Measurements from ENCODE around the gene RGS1.

Gene RGS1

GRCh38 chr1:192577145-192578140 is 1.9 kb downstream of the RGS1 start (continued):
- TF ChIP-seq ZNF768 (tag by site-specific recombination; IDR thresholded peaks at IDR 0.05) (no peak), YY1 (tag by site-specific recombination; IDR thresholded peaks at IDR 0.05) (no peak), WT1 (tag by site-specific recombination; IDR thresholded peaks at IDR 0.05) (no peak), TRIM28 (IDR thresholded peaks at IDR 0.05; ENCODE audit: borderline replicate concordance, low read length) (no peak), ZNF560 (tag by site-specific recombination; IDR thresholded peaks at IDR 0.05; ENCODE audit: borderline replicate concordance) (no peak), BCL11B (tag by site-specific recombination; IDR thresholded peaks at IDR 0.05; ENCODE audit: low read depth) (no peak), ZNF704 (tag by site-specific recombination; IDR thresholded peaks at IDR 0.05) (no peak)
- TF ChIP-seq, protein P1, sequence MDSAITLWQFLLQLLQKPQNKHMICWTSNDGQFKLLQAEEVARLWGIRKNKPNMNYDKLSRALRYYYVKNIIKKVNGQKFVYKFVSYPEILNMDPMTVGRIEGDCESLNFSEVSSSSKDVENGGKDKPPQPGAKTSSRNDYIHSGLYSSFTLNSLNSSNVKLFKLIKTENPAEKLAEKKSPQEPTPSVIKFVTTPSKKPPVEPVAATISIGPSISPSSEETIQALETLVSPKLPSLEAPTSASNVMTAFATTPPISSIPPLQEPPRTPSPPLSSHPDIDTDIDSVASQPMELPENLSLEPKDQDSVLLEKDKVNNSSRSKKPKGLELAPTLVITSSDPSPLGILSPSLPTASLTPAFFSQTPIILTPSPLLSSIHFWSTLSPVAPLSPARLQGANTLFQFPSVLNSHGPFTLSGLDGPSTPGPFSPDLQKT (IDR thresholded peaks at IDR 0.05; ENCODE audit: borderline replicate concordance, low read depth, low read length): no peak

DNA sequence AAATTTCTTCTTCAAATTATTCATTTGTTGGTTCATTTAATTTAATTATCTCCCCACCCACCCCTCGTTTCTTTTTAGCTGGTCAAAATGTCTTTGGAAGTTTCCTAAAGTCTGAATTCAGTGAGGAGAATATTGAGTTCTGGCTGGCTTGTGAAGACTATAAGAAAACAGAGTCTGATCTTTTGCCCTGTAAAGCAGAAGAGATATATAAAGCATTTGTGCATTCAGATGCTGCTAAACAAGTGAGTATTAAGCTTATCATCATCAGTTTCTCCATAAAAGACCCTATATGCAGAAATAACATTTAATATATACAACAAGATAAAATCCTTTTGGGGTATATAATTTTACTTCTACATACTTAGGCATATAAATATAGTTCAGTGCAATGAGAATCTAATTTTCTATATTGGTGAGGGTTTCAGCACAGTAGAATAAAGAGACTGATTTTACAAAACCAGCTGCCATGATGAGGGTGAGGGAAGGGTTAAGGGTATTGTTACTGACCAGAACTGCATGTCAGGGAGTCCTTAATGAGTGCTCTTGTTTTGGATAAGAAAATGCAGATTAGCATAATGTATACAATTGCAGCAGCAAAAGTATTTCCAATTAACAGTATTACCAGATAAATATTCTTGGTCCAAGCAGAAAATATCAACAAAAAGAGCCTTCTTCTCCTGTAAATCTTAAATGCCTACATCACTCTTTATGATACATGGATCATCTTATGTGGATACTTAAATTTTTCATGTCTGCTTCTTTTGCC is 2.8 kb downstream of the RGS1 start:
- Histone ChIP-seq H3K36me3 (ENCODE audit: control insufficient read depth in 2 of 2, insufficient read depth in 1 of 2, low read length in 2 of 2) (no peaks in the 10 kb centered on the region), H3K4me1 (ENCODE audit: control insufficient read depth, insufficient read depth, low read length) (no peaks in the 10 kb centered on the region), H3K4me3 (ENCODE audit: low read depth, low read length) (no peak overlapping the region), H3K27ac (ENCODE audit: extremely low read depth, low read depth, low read length) (no peak overlapping the region), H3K9me3 (ENCODE audit: control insufficient read depth, insufficient read depth, low read depth, low read length) (no peaks in the 10 kb centered on the region)
- POLR2A ChIA-PET: no interaction called here
- TF ChIP-seq ZNF394 (tag by site-specific recombination; IDR thresholded peaks at IDR 0.05; ENCODE audit: borderline replicate concordance) (no peak), ZNF837 (tag by site-specific recombination; IDR thresholded peaks at IDR 0.05) (no peak), TCF7L2 (IDR thresholded peaks at IDR 0.05; ENCODE audit: borderline replicate concordance, low read depth, low read length) (no peak), ZFP69B (tag by site-specific recombination; IDR thresholded peaks at IDR 0.05) (no peak), ZNF585B (tag by site-specific recombination; IDR thresholded peaks at IDR 0.05) (no peak), ZFP37 (tag by site-specific recombination; IDR thresholded peaks at IDR 0.05) (no peak), ZNF704 (tag by site-specific recombination; IDR thresholded peaks at IDR 0.05) (no peak), ZBTB1 (tag by site-specific recombination; IDR thresholded peaks at IDR 0.05) (no peak), ZNF292 (tag by site-specific recombination; IDR thresholded peaks at IDR 0.05; ENCODE audit: borderline replicate concordance, low read depth) (no peak), ZNF10 (tag by site-specific recombination; IDR thresholded peaks at IDR 0.05) (no peak)
- TF ChIP-seq, protein P2, sequence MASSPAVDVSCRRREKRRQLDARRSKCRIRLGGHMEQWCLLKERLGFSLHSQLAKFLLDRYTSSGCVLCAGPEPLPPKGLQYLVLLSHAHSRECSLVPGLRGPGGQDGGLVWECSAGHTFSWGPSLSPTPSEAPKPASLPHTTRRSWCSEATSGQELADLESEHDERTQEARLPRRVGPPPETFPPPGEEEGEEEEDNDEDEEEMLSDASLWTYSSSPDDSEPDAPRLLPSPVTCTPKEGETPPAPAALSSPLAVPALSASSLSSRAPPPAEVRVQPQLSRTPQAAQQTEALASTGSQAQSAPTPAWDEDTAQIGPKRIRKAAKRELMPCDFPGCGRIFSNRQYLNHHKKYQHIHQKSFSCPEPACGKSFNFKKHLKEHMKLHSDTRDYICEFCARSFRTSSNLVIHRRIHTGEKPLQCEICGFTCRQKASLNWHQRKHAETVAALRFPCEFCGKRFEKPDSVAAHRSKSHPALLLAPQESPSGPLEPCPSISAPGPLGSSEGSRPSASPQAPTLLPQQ (tag by site-specific recombination; IDR thresholded peaks at IDR 0.05): no peak
- TF ChIP-seq, protein P3, sequence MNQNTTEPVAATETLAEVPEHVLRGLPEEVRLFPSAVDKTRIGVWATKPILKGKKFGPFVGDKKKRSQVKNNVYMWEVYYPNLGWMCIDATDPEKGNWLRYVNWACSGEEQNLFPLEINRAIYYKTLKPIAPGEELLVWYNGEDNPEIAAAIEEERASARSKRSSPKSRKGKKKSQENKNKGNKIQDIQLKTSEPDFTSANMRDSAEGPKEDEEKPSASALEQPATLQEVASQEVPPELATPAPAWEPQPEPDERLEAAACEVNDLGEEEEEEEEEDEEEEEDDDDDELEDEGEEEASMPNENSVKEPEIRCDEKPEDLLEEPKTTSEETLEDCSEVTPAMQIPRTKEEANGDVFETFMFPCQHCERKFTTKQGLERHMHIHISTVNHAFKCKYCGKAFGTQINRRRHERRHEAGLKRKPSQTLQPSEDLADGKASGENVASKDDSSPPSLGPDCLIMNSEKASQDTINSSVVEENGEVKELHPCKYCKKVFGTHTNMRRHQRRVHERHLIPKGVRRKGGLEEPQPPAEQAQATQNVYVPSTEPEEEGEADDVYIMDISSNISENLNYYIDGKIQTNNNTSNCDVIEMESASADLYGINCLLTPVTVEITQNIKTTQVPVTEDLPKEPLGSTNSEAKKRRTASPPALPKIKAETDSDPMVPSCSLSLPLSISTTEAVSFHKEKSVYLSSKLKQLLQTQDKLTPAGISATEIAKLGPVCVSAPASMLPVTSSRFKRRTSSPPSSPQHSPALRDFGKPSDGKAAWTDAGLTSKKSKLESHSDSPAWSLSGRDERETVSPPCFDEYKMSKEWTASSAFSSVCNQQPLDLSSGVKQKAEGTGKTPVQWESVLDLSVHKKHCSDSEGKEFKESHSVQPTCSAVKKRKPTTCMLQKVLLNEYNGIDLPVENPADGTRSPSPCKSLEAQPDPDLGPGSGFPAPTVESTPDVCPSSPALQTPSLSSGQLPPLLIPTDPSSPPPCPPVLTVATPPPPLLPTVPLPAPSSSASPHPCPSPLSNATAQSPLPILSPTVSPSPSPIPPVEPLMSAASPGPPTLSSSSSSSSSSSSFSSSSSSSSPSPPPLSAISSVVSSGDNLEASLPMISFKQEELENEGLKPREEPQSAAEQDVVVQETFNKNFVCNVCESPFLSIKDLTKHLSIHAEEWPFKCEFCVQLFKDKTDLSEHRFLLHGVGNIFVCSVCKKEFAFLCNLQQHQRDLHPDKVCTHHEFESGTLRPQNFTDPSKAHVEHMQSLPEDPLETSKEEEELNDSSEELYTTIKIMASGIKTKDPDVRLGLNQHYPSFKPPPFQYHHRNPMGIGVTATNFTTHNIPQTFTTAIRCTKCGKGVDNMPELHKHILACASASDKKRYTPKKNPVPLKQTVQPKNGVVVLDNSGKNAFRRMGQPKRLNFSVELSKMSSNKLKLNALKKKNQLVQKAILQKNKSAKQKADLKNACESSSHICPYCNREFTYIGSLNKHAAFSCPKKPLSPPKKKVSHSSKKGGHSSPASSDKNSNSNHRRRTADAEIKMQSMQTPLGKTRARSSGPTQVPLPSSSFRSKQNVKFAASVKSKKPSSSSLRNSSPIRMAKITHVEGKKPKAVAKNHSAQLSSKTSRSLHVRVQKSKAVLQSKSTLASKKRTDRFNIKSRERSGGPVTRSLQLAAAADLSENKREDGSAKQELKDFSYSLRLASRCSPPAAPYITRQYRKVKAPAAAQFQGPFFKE (tag by site-specific recombination; IDR thresholded peaks at IDR 0.05; ENCODE audit: borderline replicate concordance): no peak
- CTCF ChIA-PET: interaction anchor here (2.2 kb wide), 2 partner anchors 101 to 104 kb away, joined by 7 to 15 read pairs; no protein-coding TSS in a partner anchor

All from HEK293 (cell line).